K562 (cell line): Measurements from ENCODE around the gene SLC22A23.

Experiments
- CC2D1A ChIP-seq: fragments of 450-650 bp; IDR thresholded peaks from 2 replicates; pipeline ENCODE4 v1.6.1; 2017; ENCODE audit warnings: mild to moderate bottlenecking
- CHD2 ChIP-seq: IDR thresholded peaks from 2 replicates; pipeline ENCODE4 v1.6.1; 2011; ENCODE audit warnings: low read depth, low read length
- FOSL1 ChIP-seq: fragments of 200-800 bp; sonication (Bioruptor generic); conservative IDR thresholded peaks from 2 replicates; pipeline ENCODE4 v1.6.1; 2016; ENCODE audit warnings: missing genetic modification characterization, missing compliant biosample characterization
- HCFC1 ChIP-seq: IDR thresholded peaks from 2 replicates; pipeline ENCODE4 v1.6.1; 2012; ENCODE audit warnings: low read depth, low read length, improper control_type of control experiment
- PCBP1 ChIP-seq: fragments of 200-400 bp; formaldehyde crosslinking; IDR thresholded peaks from 2 replicates; pipeline ENCODE4 v1.6.1; 2018; ENCODE audit warnings: mild to moderate bottlenecking, low read depth, low read length; ENCODE audit not compliant: poor library complexity, severe bottlenecking
- PHF21A ChIP-seq: fragments of 450-650 bp; IDR thresholded peaks from 2 replicates; pipeline ENCODE4 v1.6.1; 2017; ENCODE audit warnings: low read depth, borderline replicate concordance
- ZBTB11 ChIP-seq, 3 experiments: fragments of 200-800 bp in 1 of 3; fragments of 250-450 bp in 1 of 3; fragments of 450-650 bp in 1 of 3; sonication (Bioruptor Pico) in 1 of 3; sonication (Bioruptor generic) in 1 of 3; formaldehyde crosslinking in 1 of 3; IDR thresholded peaks; 2 replicates each; pipeline versions ENCODE4 v1.6.1 to v1.8.0; 2016 to 2022; ENCODE audit warnings: mild to moderate bottlenecking in 2 of 3, missing genetic modification characterization in 2 of 3, missing compliant biosample characterization in 1 of 3, moderate library complexity in 1 of 3

GRCh38 chr6:3359973-3360726 is 96.7 kb downstream of the SLC22A23 start:
- TF ChIP-seq CC2D1A (no peak), PHF21A (no peak), FOSL1 (0 out of 2 replicates have a peak, but pooled peaks have one; percentile 28), CHD2 (no peak), HCFC1 (no peak), ZBTB11 (CRISPR knock-in tag; IDR thresholded peaks at IDR 0.05) (no peak), PCBP1 (no peak)
